Right renal pelvis (tissue), 4 donors: ENCODE data around the gene GSG1L. TPM values are rescaled to one million over a fixed set of nuclear protein-coding genes. Genes with fewer than 3 reads are reported as not detected.
"Not testable (repeated sequence)": the region's sequence is repeated elsewhere in the genome, so short reads cannot be mapped to it uniquely, and the experiment has no call there.

Experiments used
- DNase-seq, 4 donors: peaks; one replicate each; pipeline ENCODE4 v3.0.0-alpha.2; 2013; ENCODE audit warnings: low read depth in 4 of 4, low spot score in 3 of 4, missing footprints in 1 of 4
- polyA plus RNA-seq, 4 donors: library from polyadenylated mRNA; unstranded; fragments of 120-200 nt; gene quantifications; one replicate each; pipeline ENCODE4 v1.2.1, GENCODE V29; 2013; ENCODE audit not compliant: insufficient read length in 4 of 4

GSG1L gene
- polyA plus RNA-seq, 4 donors = 0.44 to 0.74 (median 0.58) TPM

GRCh38 chr16:27960619-27961295, 102.8 kb downstream of the GSG1L start:
- no peak for DNase-seq

DNA sequence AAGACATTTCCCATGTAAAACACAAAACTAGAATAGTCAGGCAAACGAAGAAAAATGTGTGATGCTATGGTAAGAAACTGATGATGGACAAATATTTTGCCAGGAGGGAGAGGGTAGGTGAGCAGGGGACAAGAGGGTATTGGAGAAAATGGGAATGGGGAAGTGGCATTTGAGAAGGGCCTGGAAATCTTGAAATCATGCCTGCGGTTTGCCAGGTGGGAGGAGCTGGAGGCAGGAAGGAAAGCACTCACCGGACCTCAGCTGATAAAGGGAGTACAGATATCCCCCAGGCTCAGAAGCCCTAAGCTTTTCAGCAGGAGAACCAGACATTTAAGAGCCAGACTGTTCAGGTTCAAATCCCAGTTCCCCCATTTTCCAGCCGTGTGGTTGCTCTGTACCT, 103.6 kb downstream of the GSG1L start:
- no peak for DNase-seq

GRCh38 chr16:27954191-27954590, 109.3 kb downstream of the GSG1L start:
- no peak for DNase-seq

GRCh38 chr16:27952811-27953210, 110.7 kb downstream of the GSG1L start:
- no peak for DNase-seq

DNA sequence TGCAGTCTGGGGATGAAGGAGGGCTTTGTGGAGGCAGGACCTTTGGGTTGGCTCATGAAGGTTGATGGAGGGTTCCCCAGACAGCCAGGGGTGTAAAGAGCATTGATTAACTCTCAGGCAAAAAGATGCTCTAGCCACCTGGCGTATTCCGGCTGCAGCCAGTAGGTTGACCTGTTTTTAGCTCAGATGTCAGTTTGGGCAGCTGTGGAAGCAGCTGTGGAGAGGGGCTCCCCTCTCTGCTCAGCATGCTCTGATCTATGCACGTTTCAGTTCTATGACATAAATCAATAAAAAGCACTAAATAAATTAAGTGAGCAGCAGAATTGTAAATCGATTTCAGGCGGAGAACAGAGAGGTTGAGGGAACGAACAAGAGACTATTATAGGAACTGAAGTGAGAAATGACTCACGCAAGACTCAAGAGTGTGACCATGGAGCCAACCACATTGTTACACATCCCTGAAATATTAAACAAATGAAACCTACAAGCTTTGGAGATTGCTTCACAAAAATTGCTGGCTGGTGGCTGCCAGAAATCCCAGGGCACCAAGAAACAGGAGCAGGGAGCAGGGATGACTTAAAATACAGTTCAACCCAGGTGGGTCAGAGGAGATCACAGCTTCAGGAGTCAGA, 111.9 kb downstream of the GSG1L start:
- no peak for DNase-seq

DNA sequence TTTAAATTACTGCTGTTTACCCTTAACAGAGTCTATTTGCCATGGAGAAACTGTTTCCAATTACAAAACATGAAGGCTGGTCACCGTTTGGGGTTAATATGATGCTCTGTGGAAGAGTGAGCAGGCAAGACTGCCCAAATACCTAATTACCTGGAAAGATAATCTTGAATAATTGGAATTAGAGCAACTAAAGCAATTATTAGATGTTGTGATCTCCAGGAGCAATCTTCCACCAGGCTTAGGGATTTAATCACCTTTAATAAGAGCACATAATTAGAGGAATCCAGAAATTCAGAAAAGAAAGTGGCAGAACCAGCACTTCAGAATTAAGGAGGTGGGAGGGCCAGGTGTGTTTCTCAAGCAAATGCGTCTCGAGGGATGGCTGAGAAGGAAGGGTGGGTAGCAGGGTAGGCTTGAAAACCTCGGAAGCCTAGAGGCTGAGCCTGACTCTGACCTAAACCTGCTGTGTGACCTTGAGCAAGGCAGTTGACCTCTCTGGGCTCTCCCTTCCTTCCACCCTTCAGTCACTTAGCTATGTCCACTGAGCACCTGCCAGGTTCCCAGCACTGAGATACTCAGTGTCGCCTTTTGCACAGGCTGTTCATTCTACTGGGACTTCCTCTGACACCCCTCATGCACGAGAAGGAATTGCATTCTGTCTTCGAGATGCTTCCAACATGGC, 113.2 kb downstream of the GSG1L start:
- no peak for DNase-seq

GRCh38 chr16:27947696-27948095, 115.8 kb downstream of the GSG1L start:
- DNase-seq = no peak

DNA sequence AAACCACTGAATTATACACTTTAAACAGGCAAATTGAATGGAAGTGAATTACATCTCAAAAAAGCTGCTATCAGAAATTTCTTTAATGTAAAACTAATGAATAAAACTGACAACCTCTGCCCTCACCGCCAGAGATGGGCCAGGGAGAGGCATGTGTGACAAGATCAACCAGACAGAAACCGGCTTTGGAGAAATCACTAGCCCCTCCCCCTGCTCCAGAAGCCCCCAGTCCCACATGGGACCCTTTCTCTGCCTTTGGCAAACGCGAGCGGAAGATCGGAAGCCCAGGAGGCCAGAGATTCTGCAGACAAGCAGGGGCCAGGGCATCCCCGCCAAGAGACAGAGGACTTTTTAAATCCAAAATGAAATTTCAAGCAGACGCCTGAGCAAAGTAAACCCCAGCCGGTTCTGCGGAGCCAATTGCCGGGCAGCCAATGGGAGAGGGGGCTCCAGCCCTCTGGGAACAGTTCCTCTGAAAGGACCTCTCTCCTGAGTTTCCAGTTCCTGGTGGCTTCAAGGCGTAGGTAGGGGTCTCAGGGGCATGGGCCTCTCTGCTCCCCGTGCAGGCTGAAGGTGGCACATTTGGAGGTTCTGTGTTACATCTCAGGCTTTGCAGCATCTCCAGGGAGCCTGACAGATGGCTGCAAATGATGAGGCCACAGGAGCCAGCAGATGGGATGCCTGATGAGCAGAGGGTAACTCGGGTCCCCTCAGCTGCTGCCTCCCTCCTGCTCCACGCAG, 118.1 kb downstream of the GSG1L start:
- DNase-seq = no peak

DNA sequence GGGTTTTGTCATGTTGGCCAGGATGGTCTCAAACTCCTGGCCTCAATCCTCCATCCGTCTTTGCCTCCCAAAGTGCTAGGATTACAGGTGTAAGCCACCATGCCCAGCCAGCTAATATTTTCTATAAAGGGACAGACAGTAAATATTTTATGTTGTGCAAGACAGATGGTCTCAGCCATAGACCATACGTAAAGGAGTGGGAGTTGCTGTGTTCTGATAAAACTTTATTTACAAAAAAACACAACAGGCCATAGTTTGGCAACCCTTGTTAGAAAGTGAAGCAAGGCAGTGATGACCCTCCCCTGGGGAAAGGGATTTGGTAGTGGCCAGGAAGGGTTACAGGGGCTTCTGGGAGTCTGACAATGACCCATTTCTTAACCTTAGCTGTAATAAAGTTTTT, 119.7 kb downstream of the GSG1L start:
- DNase-seq = no peak

GRCh38 chr16:27942071-27942470, 121.4 kb downstream of the GSG1L start:
- not testable (repeated sequence) for DNase-seq

GRCh38 chr16:27935076-27935475, 128.4 kb downstream of the GSG1L start:
- no peak for DNase-seq

DNA sequence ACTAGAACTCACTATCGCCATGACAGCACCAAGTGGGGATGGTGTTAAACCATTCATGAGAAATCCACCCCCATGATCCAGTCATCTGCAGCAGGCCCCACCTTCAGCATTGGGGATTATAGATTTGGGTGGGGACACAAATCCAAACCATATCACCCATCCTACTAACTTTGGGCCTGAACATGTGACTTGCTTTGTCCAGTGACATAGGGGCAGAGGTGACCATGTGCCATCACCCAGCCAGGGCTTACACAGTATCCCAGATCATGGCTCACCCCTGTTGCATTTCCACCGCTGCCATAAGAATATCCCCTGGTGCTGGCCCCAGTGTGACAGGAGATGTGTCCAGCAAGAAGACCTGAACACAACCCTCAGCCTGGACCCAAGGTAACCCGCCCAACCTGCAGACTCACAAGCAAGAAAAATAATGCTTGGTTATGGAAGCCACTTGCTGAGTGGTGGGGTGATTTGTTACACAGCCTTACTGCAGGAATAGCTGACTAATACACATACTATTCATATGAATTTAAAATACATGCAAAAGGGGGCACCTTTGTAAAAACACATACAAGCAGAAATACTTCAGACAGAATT, 130.9 kb downstream of the GSG1L start:
- no peak for DNase-seq

DNA sequence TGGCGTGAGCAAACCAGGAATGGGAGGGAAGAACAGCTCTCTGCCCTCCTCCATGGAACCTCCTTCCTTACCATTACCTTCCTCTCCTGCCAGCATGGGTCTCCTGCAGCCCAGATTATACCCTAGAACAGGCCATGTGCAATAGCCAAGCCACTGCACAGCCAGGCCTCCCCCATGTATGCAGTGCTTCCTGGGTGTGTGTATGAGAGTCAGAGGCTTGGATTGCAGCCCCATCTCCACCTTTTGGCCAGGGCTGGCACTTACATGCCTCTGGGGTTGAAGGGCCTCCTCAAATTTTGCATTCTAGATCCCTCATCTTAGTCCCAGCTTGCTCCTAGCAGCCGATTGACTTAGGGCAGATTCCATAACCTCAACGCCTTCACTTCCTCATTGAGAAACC, 133.7 kb downstream of the GSG1L start:
- DNase-seq = no peak

DNA sequence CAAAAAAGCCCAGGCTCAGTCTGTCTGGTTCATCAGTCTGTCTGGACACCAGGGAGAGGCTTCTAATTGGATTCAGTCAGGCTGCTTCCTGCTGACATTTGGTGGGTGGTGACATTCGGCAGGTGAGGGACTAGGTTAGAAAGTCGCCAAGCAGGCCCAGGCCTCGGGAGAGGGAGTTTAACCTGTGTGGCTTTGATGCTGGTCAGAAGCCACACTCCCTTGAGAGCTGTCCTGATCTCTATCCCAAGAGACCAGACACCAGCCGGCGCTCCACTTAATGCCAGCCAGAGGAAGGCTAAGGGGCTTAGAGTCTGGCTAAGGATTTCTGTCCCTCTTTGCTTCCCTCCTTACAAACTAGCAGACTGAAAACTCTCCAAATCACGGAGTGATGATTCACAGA, 135.0 kb downstream of the GSG1L start:
- DNase-seq = no peak

DNA sequence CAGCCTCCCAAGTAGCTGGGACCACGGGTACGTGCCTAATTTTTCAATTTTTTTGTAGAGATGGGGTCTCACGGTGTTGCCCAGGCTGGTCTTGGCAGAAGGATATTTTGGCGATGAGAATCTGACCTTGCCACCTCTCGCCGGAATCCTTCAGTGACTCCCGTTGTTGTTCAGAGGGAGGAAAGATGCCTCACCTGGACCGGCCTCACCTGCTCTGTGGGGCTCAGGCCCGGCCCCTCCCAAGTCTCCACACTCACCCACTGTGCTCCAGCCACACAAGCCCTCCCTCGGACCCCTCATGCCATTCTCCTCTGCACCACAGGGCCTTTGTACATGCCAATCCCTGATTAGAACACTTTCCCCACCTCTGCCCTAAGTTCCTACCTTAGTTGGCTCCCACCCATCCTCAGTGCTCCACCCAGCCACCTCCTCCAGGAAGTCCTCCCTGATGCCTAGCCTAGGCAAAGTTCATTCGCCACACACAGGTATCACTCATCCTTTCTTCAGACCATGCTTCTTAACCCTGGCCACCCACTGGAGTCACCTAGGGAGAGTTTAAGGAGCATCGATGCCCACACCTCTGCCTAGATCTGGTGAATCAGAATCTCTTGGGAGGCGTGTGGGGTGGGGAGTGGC, 136.1 kb downstream of the GSG1L start:
- DNase-seq = no peak

- DNase-seq = no peak
Measured at GRCh38 chr16:27925612-27926011, 137.9 kb downstream of the GSG1L start.

DNA sequence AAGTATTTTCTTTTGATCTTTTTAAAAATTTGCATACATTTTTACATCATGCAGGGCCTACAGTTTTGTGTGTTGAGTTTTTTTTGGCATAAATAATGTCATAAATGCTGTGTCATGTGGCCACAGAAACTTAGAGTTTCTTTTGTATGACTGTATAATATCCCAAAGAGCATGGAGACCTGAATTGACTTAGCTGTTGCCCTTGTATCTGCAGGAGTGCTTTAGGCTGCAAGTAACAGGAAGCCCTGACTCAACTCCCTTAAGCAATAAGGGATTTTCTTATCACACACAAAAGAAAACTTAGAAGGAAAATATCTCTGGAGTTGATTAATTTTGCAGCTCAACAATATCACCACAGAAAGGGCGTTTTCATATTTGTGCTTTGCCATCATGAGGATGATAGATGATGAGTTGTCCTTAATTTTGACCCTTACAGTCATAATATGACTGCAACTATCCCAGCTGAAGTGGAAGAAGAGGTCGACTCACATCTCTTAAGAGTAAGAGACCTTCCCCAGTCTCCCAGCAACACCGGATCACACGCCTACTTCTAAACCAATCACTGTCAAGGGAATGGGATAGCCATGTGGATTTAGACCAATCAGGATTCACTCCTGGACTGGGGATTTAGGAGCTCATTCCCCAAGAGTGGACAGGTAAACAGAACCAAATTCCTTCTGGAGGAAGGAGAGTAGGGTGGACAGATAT, 138.9 kb downstream of the GSG1L start:
- DNase-seq = no peak

DNA sequence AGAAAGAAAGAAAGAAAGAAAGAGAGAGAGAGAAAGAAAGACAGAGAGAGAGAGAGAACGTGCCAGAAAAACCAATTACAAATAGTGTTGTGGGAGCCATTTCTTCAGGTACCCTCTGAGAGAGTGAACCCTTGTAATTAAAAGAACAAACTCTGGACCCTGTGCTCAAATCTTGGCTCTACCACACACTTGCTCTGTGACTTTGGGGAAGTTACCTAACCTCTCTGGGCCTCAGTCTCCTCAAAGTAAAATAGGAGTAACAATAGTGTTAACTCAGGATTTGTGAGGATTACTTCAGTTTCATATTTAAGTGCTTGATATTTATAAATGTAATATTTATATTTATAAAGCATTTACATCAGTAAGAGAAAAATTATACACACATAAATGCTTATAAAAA, 139.8 kb downstream of the GSG1L start:
- no peak for DNase-seq

DNA sequence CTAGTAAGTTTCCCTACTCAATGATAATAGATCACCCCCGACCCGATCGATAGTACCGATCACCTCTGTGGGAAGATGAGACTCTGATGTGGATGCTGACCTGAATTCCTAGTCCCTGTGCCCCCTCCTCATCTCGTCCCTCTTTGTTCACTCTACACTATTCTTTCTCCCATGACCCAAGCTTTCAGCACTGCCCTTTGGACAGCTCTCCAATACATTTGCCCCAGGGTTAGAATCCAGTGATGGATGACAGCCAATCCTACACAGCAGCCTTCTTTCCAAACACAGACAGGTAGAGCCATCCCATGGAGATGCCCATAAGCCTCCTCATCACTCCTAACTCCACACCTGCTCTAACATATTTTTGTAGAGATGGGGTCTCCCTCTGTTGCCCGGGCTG, 141.1 kb downstream of the GSG1L start:
- DNase-seq = no peak

DNA sequence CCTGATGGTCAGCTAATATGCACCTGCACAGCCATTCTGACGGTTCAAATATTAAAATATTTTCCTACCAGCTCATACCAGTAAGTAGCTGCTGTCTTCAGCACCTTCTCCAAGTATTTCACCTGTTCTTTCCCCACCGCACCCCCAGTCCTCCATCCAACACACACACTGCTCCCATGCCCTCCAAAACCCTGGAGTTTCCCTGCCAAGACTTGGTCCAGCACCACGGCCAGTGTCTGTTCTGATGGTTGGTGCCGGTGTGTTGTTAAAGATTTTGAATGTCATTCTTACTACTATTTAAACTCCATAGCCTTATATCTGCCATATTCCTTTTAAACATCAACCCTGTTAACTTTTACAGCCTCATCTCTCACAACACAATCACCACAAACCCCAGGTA, 142.4 kb downstream of the GSG1L start:
- DNase-seq = no peak
